K562 (cell line): ENCODE measurements around the gene MSRB2. TPM values are rescaled to one million over a fixed set of nuclear protein-coding genes. Genes with fewer than 3 reads are reported as not detected.
A peak's percentile ranks its signal among the peaks of the same experiment; 100 is the strongest.
"Not testable (repeated sequence)": the region's sequence is repeated elsewhere in the genome, so short reads cannot be mapped to it uniquely, and the experiment has no call there.

Experiments
- ATAC-seq: fragments of 200-7000 bp; cut with Tn5 transposase; 3 replicates; pipeline ENCODE4 v1.9.1; 2020; ENCODE audit warnings: moderate library complexity
- BruUV-seq: library from RNA; stranded (reverse); fragments of 400-500 nt; replicated peaks from 2 replicates; lab custom pipeline; 2021; lab: Mats Ljungman, UMichigan
- CTCF ChIA-PET: fragments of 300-600 bp; formaldehyde crosslinking; extraction: SDS; loops from one replicate; lab custom pipeline; 2021; ENCODE audit warnings: low intra/inter-chr PET ratio; lab: Yijun Ruan, JAX
- POLR2A ChIA-PET: fragments of 300-600, 350-650 bp; sonication (Branson Sonifier 250); formaldehyde crosslinking; extraction: SDS; loops from one replicate; lab custom pipeline; 2021; ENCODE audit warnings: antibody characterized with exemption, inconsistent platforms; lab: Yijun Ruan, JAX
- DNase-seq, 4 experiments: peaks; one replicate each; pipeline versions ENCODE4 v3.0.0 to v3.0.0-alpha.2; 2011 to 2018; ENCODE audit warnings: low spot score in 3 of 4, mixed read lengths in 3 of 4; ENCODE audit errors: extremely low read depth in 1 of 4
- FAIRE-seq: peaks from 2 replicates; lab custom pipeline; 2011; peaks lifted over from hg19 to GRCh38; lab: Jason Lieb, UNC
- H2AFZ ChIP-seq: 2 replicates; pipeline ENCODE4 v1.6.0; 2011; ENCODE audit warnings: low read depth, low read length, control low read depth, inconsistent platforms
- H3K27ac ChIP-seq: fragments of 200-600 bp; 3 replicates; pipeline ENCODE4 v1.8.0; 2011; ENCODE audit warnings: low read depth, mild to moderate bottlenecking, control low read depth, inconsistent platforms, low read length, moderate library complexity, mixed read lengths; ENCODE audit errors: extremely low read depth
- H3K27me3 ChIP-seq, 2 experiments: fragments of 300-600 bp in 1 of 2; 2 replicates in 1 of 2; 3 replicates in 1 of 2; pipeline versions ENCODE4 v1.6.0 to v1.8.0; 2011; ENCODE audit warnings: inconsistent platforms in 2 of 2, low read length in 2 of 2, mild to moderate bottlenecking in 1 of 2, mixed read lengths in 1 of 2, moderate library complexity in 1 of 2; ENCODE audit not compliant: control insufficient read depth in 2 of 2, insufficient read depth in 2 of 2
- H3K36me3 ChIP-seq: fragments of 300-600 bp; 3 replicates; pipeline ENCODE4 v1.8.0; 2011; ENCODE audit warnings: mild to moderate bottlenecking, low read length, inconsistent platforms; ENCODE audit not compliant: control insufficient read depth, insufficient read depth
- H3K4me1 ChIP-seq, 2 experiments: fragments of 200-600 bp in 1 of 2; replicated peaks in 1 of 2; 2 replicates in 1 of 2; 3 replicates in 1 of 2; pipeline versions ENCODE4 v1.5.1 to v1.8.0; 2011; ENCODE audit warnings: inconsistent platforms in 2 of 2, low read length in 2 of 2, mild to moderate bottlenecking in 1 of 2, mixed read lengths in 1 of 2, moderate library complexity in 1 of 2; ENCODE audit not compliant: control insufficient read depth in 2 of 2, insufficient read depth in 2 of 2
- H3K4me2 ChIP-seq: 2 replicates; pipeline ENCODE4 v1.6.1; 2011; ENCODE audit warnings: low read length, control low read depth, inconsistent platforms, mixed read lengths; ENCODE audit not compliant: insufficient read depth
- H3K4me3 ChIP-seq: fragments of 200-600 bp; sonication (generic), shearing (Covaris generic); 2 replicates; pipeline ENCODE4 v1.5.1; 2016; ENCODE audit warnings: control low read depth, inconsistent platforms
- H3K79me2 ChIP-seq: fragments of 200-600 bp; 3 replicates; pipeline ENCODE4 v1.8.0; 2011; ENCODE audit warnings: low read length, inconsistent platforms; ENCODE audit not compliant: control insufficient read depth, insufficient read depth
- H3K9ac ChIP-seq, 2 experiments: 2 replicates each; pipeline versions ENCODE4 v1.6.0 to v1.6.1; 2011; ENCODE audit warnings: low read depth in 2 of 2, low read length in 2 of 2, control low read depth in 1 of 2, inconsistent platforms in 1 of 2, mild to moderate bottlenecking in 1 of 2, mixed read lengths in 1 of 2; ENCODE audit not compliant: insufficient read depth in 1 of 2
- H3K9me1 ChIP-seq: one replicate; pipeline ENCODE4 v1.6.0; 2011; ENCODE audit warnings: inconsistent platforms, mild to moderate bottlenecking, low read length, moderate library complexity; ENCODE audit not compliant: control insufficient read depth, insufficient read depth
- H3K9me3 ChIP-seq: replicated peaks from 2 replicates; pipeline ENCODE4 v1.5.1; 2011; ENCODE audit warnings: low read depth, low read length, inconsistent platforms; ENCODE audit not compliant: control insufficient read depth, insufficient read depth
- H4K20me1 ChIP-seq: replicated peaks from 2 replicates; pipeline ENCODE4 v1.6.1; 2011; ENCODE audit warnings: low read length, inconsistent platforms, mixed read lengths; ENCODE audit not compliant: control insufficient read depth, insufficient read depth
- C11orf30 ChIP-seq: fragments of 450-650 bp; IDR thresholded peaks from 2 replicates; pipeline ENCODE4 v1.6.1; 2016; ENCODE audit warnings: low read depth, mild to moderate bottlenecking
- CC2D1A ChIP-seq: fragments of 450-650 bp; IDR thresholded peaks from 2 replicates; pipeline ENCODE4 v1.6.1; 2017; ENCODE audit warnings: mild to moderate bottlenecking
- CEBPB ChIP-seq: fragments of 450-650 bp; IDR thresholded peaks from 2 replicates; pipeline ENCODE4 v1.6.1; 2016; ENCODE audit warnings: missing genetic modification characterization, missing compliant biosample characterization
- KDM1A ChIP-seq, 2 experiments: fragments of 450-650 bp; IDR thresholded peaks; 2 replicates each; pipeline ENCODE4 v1.6.1; 2016; ENCODE audit warnings: mild to moderate bottlenecking in 2 of 2
- PRDM10 ChIP-seq: fragments of 450-650 bp; IDR thresholded peaks from 2 replicates; pipeline ENCODE4 v1.6.1; 2018; ENCODE audit not compliant: partially characterized antibody
- TRIM24 ChIP-seq, 2 experiments: fragments of 450-650 bp; IDR thresholded peaks; 2 replicates each; pipeline ENCODE4 v1.6.1; 2016
- ZNF316 ChIP-seq: fragments of 450-650 bp; IDR thresholded peaks from 2 replicates; pipeline ENCODE4 v1.6.1; 2016
- WGBS: fragments of 100-300 bp; shearing (Covaris generic); methylation state at CpG from one replicate; pipeline ENCODE4 v1.1.6; 2016; ENCODE audit warnings: low coverage, mixed read lengths; ENCODE audit not compliant: insufficient coverage; ENCODE audit errors: missing lambda C conversion rate; 5-methylcytosine and 5-hydroxymethylcytosine counted together
- in situ Hi-C: fragments of 300-500 bp; cut with MboI; formaldehyde crosslinking; loops from 4 replicates; pipeline ENCODE4 v1.15.0; 2018; ENCODE audit warnings: inconsistent platforms, mixed read lengths
- intact Hi-C: fragments of 100-400 bp; cut with micrococcal nuclease; formaldehyde crosslinking; loops from 2 replicates; pipeline ENCODE4 v1.14.2; 2022
- polyA plus RNA-seq, 8 experiments: library from polyadenylated mRNA; depleted of rRNA in 4 of 8; stranded (reverse) in 5 of 8; unstranded in 3 of 8; fragments of >200 nt; fragmentation: Nextera tagmentation in 2 of 8; fragmentation: Illumina TruSeq in 1 of 8; extraction: Ambion mirVana in 2 of 8; extraction: Trizol in 1 of 8; gene quantifications; 2 replicates each; pipeline versions ENCODE4 v1.2.1 to v1.2.3, GENCODE V29; 2011 to 2014; ENCODE audit warnings: inconsistent platforms in 1 of 8, missing spikeins in 1 of 8
- total RNA-seq, 7 experiments: library from RNA; depleted of rRNA in 6 of 7; stranded (reverse); fragments of >200 nt in 6 of 7; fragmentation: Illumina TruSeq in 2 of 7; extraction: Trizol in 2 of 7; gene quantifications; 2 replicates each; pipeline versions ENCODE4 v1.2.1 to v1.2.3, GENCODE V29; 2011 to 2021; ENCODE audit warnings: low replicate concordance in 1 of 7

Gene MSRB2
- total and polyA plus RNA-seq, 9 of the 15 experiments (the other 6 are each of a cell fraction or from before 2014, with no cell fraction given), result 1.5 to 22.3 (median 5.9) TPM

DNA sequence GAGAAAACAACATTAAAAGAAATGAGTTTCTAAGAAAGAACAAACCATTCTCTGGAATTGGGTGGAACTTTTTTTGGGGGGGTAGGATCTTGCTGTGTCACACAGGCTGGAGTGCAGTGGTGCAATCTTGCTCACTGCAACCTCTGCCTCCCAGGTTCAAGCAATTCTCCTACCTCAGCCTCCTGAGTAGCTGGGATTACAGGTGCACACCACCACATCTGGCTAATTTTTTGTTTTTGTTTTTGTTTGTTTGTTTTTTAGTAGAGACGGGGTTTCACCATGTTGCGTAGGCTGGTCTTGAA is 30.6 kb upstream of the MSRB2 start:
- intact Hi-C loops, result loop anchor here (5.0 kb wide), 2 partner anchors 202 to 1072 kb away; no protein-coding TSS in a partner anchor
- H3K9me3 ChIP-seq, ATAC-seq, H3K9me1 ChIP-seq, H3K4me2 ChIP-seq, H3K9ac ChIP-seq, H3K79me2 ChIP-seq, H3K36me3 ChIP-seq, H3K4me3 ChIP-seq, FAIRE-seq, CTCF ChIA-PET: not testable (repeated sequence)
- in situ Hi-C loops, result loop anchor here (5.0 to 10.0 kb wide), 3 partner anchors 72 to 1060 kb away; partner anchors contain the start of gene DNAJC1
- Histone ChIP-seq H2AFZ (0 out of 2 replicates have a peak overlapping the region, but pooled peaks have one; percentile 51), H3K4me1 (peaks cover 20 to 34% of the 10 kb centered on the region in 2 experiments)
- POLR2A ChIA-PET, result interaction anchor here (1.9 kb wide), 1 partner anchor 9 kb away, joined by 5 read pairs; no protein-coding TSS in a partner anchor
- TF ChIP-seq TRIM24 (IDR thresholded peaks at IDR 0.05) (0 out of 4 replicates have a peak, but pooled peaks of 1 of the 2 experiments have one; percentile 16), CEBPB (tag) (peak; percentile 54; the same call in 1 of the 2 replicates), C11orf30 (peak; percentile 37; the same call in 1 of the 2 replicates), CC2D1A (0 out of 2 replicates have a peak, but pooled peaks have one; percentile 11), ZNF316 (0 out of 2 replicates have a peak, but pooled peaks have one; percentile 3), PRDM10 (peak; percentile 80), KDM1A (IDR thresholded peaks at IDR 0.05) (peak in 1 of 2 experiments; percentile 11; a peak in 1 of 4 replicates)
- TF ChIP-seq, all 486 proteins: peak for 7; not testable (repeated sequence) for 479
- not testable (repeated sequence) for DNase-seq, H3K27ac ChIP-seq, H3K27me3 ChIP-seq, BruUV-seq, H4K20me1 ChIP-seq
- 85% methylated on average over 2 of the region's 2 CpGs for WGBS
